HG03108 (cell line): ENCODE data around the gene CARD9.

Source experiments
- ATAC-seq: cut with Tn5 transposase; IDR thresholded peaks from one replicate; pipeline ENCODE4 v1.9.1; 2021; ENCODE audit warnings: moderate library complexity; ENCODE audit not compliant: unreplicated experiment

Gene CARD9

DNA sequence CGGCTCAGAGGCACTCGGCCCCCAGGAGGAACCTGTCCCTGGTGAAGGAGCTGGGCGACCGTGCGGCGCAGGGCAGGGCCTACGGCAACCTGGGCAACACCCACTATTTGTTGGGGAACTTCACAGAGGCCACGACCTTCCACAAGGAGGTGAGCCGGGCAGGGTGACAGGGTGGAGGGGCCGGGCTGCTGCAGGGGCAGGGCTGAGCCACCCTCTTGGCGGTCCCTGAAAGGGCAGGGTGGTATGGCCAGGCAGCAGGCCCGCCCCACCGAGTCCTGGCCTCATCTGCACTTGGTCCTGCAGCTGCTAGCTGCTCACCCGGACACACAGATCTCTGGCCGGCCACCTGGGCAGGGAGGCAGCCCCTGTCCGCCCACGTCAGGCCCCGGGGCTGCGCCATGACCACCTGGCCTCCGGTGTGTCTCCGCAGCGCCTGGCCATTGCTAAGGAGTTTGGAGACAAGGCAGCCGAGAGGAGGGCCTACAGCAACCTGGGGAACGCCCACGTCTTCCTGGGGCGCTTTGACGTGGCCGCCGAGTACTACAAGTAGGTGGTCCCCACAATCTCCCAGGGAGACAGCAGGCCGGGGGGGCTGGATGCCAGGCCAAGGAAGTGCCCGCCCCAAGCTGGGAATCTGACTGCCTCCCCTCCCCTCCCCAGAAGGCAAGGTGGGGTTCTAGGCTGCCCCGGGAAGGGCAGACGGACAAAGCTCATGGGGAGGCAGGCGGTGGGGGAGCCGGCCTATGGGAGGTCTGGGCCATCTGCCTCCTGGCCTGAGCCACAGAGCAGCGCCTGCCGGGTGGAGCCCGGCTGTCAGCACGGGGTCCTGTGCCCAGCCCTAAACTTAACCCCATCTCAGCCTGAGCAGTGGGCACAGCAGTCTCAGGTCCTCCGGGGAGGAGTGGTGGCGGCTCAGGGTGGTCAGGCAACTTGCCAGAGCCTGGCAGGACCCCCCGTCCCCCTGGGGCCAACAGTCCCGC is 35.8 kb downstream of the CARD9 start:
- ATAC-seq = no peak

DNA sequence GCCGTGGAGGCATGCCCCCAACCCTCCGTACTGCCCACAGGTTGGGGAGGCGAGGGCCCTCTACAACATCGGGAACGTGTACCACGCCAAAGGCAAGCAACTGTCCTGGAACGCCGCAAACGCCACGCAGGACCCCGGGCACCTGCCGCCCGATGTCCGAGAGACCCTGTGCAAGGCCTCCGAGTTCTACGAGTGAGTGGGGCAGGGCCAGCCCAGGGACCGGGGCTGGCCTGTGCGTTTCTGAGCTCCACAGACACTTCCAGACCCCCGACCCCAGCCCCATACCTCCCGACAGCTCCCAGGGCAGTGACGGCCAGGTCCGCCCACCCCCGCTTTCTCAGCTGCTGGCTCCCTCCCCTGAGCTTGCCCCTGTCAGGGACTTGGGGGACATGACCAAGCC is 36.6 kb downstream of the CARD9 start:
- no peak for ATAC-seq

DNA sequence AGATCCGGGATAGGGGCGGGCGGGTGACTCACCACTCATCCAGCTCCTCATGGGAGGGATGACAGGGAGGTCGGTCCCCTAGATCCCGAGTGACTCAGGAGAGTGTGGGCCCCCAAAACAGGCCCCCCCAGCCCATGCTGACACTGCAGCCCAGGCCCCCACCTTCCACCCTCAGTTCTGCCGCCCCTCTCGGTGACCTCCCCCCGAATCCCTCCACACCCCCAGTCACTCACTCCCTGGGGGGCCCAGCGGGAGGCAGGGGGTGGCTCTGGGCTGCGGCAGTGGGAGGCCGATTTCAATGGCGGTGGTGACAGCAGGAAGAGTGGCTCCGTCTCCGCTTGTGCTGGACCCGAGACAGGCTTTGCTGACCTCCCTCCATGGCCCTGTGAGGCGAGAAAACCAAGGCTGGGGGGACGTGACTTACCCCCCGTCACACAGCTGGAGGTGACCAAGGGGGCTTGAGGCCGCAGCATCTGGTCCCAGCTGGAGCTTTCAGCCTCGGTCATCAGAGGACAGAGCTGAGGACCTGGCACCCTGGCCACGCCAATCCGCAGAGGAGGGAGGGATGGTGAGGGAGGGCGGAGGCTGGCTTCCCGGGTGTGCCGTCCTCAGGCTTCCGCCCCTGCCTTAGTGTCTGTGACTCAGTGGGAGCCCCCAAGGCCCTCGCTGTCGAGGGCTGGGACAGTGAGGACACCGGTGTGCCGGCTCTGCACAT is 37.2 kb downstream of the CARD9 start:
- no peak for ATAC-seq

- ATAC-seq = no peak
Observed at GRCh38 chr9:136335296-136336155, 37.9 kb downstream of the CARD9 start.

GRCh38 chr9:136334541-136334940 is 38.9 kb downstream of the CARD9 start:
- no peak for ATAC-seq

- no peak for ATAC-seq
Observed at GRCh38 chr9:136333486-136333885, 40.0 kb downstream of the CARD9 start.

GRCh38 chr9:136333045-136333444 is 40.4 kb downstream of the CARD9 start:
- ATAC-seq = no peak

GRCh38 chr9:136332482-136332983 is 40.9 kb downstream of the CARD9 start:
- no peak for ATAC-seq

GRCh38 chr9:136331556-136332481 is 41.6 kb downstream of the CARD9 start:
- no peak for ATAC-seq

DNA sequence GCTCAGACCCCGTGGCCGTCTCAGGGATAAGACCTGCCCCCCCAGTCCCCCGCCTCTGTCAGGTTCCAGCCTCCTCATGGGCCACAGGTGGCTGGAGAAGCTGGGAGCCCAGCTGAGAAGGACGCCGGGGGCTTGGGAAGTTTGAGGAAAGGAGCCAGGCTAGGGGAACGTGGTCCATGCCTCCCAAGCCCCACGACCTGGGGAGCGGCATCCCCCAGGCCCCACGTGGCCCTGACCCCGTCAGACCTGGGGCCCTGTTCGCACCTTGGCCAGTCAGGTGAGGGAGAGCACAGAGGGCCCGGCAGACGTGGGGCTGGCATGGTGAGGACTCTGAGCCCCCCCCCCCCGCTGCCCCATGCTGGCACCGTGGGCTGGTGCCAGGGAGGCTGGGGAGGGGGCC is 42.4 kb downstream of the CARD9 start:
- no peak for ATAC-seq

GRCh38 chr9:136330406-136330990 is 43.0 kb downstream of the CARD9 start:
- no peak for ATAC-seq

- ATAC-seq = no peak
Observed at GRCh38 chr9:136329636-136330405, 43.6 kb downstream of the CARD9 start.

DNA sequence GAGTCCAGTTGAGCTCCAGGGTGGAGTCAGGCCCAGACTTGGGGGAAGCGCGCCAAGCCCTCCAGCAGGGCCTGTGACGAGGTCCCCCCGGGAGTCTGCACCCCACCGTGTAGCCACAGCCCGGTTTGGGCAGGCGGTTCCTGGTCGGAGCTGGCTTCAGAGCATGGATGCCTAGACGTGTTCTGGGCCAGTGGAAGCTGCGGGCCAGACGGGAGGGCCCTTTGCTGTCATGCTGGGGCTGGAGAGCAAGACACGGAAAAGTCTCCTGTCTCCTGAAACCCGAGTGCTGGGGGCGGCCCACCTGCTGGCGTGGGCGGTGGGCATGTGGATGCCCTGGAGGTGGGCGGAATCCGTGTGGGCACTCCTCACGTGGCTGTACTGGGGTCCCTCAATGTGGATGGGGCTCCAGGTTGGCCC is 44.2 kb downstream of the CARD9 start:
- no peak for ATAC-seq

- no peak for ATAC-seq
Observed at GRCh38 chr9:136328622-136329041, 44.8 kb downstream of the CARD9 start.

- no peak for ATAC-seq
Observed at GRCh38 chr9:136328011-136328621, 45.4 kb downstream of the CARD9 start.

- no peak for ATAC-seq
Observed at GRCh38 chr9:136327304-136327974, 46.0 kb downstream of the CARD9 start, which contains the start of gene GPSM1. Gene GPSM1 (plus strand): TSS chr9:136327539. CDS start chr9:136327696, 157 bp downstream.

GRCh38 chr9:136326761-136327303 is 46.6 kb downstream of the CARD9 start:
- ATAC-seq = no peak
